DOHH2 (cell line): ENCODE data around the gene ZNF79.

Experiments
- H3F3A ChIP-seq: fragments of 200-600 bp; sonication (generic), shearing (Covaris generic); 2 replicates; pipeline ENCODE4 v1.6.0; 2016; ENCODE audit warnings: antibody characterized with exemption, mild to moderate bottlenecking; ENCODE audit not compliant: control insufficient read depth, insufficient read depth
- H3K27ac ChIP-seq: fragments of 200-600 bp; sonication (generic); 2 replicates; pipeline ENCODE4 v1.5.1; 2014; ENCODE audit warnings: low read depth, mild to moderate bottlenecking, low read length, moderate library complexity
- H3K27me3 ChIP-seq: fragments of 200-600 bp; sonication (generic); 2 replicates; pipeline ENCODE4 v1.6.1; 2014; ENCODE audit warnings: mild to moderate bottlenecking, low read length, mixed read lengths; ENCODE audit not compliant: control insufficient read depth
- H3K36me3 ChIP-seq: fragments of 200-600 bp; sonication (generic); 2 replicates; pipeline ENCODE4 v1.6.1; 2014; ENCODE audit warnings: mild to moderate bottlenecking, low read length, moderate library complexity, mixed read lengths; ENCODE audit not compliant: control insufficient read depth
- H3K4me1 ChIP-seq: fragments of 200-600 bp; sonication (generic); 2 replicates; pipeline ENCODE4 v1.6.1; 2014; ENCODE audit warnings: mild to moderate bottlenecking, low read length, mixed read lengths; ENCODE audit not compliant: control insufficient read depth
- H3K4me2 ChIP-seq: fragments of 200-600 bp; sonication (generic); 2 replicates; pipeline ENCODE4 v1.6.0; 2014; ENCODE audit warnings: mild to moderate bottlenecking, low read length, moderate library complexity
- H3K4me3 ChIP-seq: fragments of 200-600 bp; sonication (generic); 2 replicates; pipeline ENCODE4 v1.5.1; 2014; ENCODE audit warnings: mild to moderate bottlenecking, low read length, mixed read lengths
- H3K79me2 ChIP-seq: fragments of 200-600 bp; sonication (generic); 2 replicates; pipeline ENCODE4 v1.6.1; 2014; ENCODE audit warnings: mild to moderate bottlenecking, low read length, mixed read lengths; ENCODE audit not compliant: control insufficient read depth
- H3K9me2 ChIP-seq: fragments of 200-600 bp; sonication (generic); replicated peaks from 2 replicates; pipeline ENCODE4 v1.6.1; 2014; ENCODE audit warnings: mild to moderate bottlenecking, low read length, mixed read lengths; ENCODE audit not compliant: control insufficient read depth
- H3K9me3 ChIP-seq: fragments of 200-600 bp; sonication (generic); 2 replicates; pipeline ENCODE4 v1.6.1; 2014; ENCODE audit warnings: antibody characterized with exemption, low read length, mixed read lengths; ENCODE audit not compliant: control insufficient read depth, insufficient read depth
- H4K20me1 ChIP-seq: fragments of 200-600 bp; sonication (generic); 2 replicates; pipeline ENCODE4 v1.6.0; 2014; ENCODE audit warnings: low read depth, mild to moderate bottlenecking, antibody characterized with exemption, low read length, moderate library complexity; ENCODE audit not compliant: control insufficient read depth, insufficient read depth
- CTCF ChIP-seq: fragments of 200-600 bp; sonication (generic); IDR thresholded peaks from one replicate; pipeline ENCODE4 v1.5.1; 2014; ENCODE audit warnings: antibody characterized with exemption, mild to moderate bottlenecking, low read depth, low read length; ENCODE audit not compliant: poor library complexity, severe bottlenecking
- EZH2phosphoT487 ChIP-seq: fragments of 200-600 bp; sonication (generic); IDR thresholded peaks from 2 replicates; pipeline ENCODE4 v1.6.1; 2017; ENCODE audit warnings: borderline replicate concordance, mild to moderate bottlenecking, antibody characterized with exemption, low read length, moderate library complexity, mixed read lengths

ZNF79 gene

GRCh38 chr9:127419348-127419747, 4.8 kb upstream of the ZNF79 start:
- peaks cover 12% of the 10 kb centered on the region for H3K4me1 ChIP-seq
- no peak overlapping the region for H3K4me2 ChIP-seq
- no peaks in the 10 kb centered on the region for H4K20me1 ChIP-seq

GRCh38 chr9:127421057-127421456, 3.1 kb upstream of the ZNF79 start:
- H3K36me3 ChIP-seq, result no peaks in the 10 kb centered on the region; the same call in 1 of the 2 replicates

More at GRCh38 chr9:127419348-127419747, 4.8 kb upstream of the ZNF79 start:
- Histone ChIP-seq H3K4me3 (no peak overlapping the region), H3K9me2 (no peaks in the 10 kb centered on the region), H3K27ac (no peak overlapping the region), H3F3A (no peaks in the 10 kb centered on the region), H3K9me3 (no peaks in the 10 kb centered on the region), H3K27me3 (no peaks in the 10 kb centered on the region), H3K79me2 (peaks cover 20% of the 10 kb centered on the region), H3K36me3 (no peaks in the 10 kb centered on the region)
- no peak for TF ChIP-seq EZH2phosphoT487
- TF ChIP-seq CTCF, result no peak

GRCh38 chr9:127422133-127422782, 1.9 kb upstream of the ZNF79 start:
- 0 out of 2 replicates have a peak, but pooled peaks cover 4% of the 10 kb centered on the region for H4K20me1 ChIP-seq
- TF ChIP-seq CTCF (no peak), EZH2phosphoT487 (no peak)
- peaks cover 48% of the 10 kb centered on the region for H3K79me2 ChIP-seq
- H3K4me3 ChIP-seq, result peak overlapping the region; percentile 97
- peak overlapping the region; percentile 99 for H3K4me2 ChIP-seq
- H3K27ac ChIP-seq, result no peak overlapping the region
- no peaks in the 10 kb centered on the region for H3K27me3 ChIP-seq
- no peaks in the 10 kb centered on the region for H3K9me3 ChIP-seq
- H3K9me2 ChIP-seq, result no peaks in the 10 kb centered on the region
- H3F3A ChIP-seq, result no peaks in the 10 kb centered on the region
- peaks cover 4% of the 10 kb centered on the region for H3K36me3 ChIP-seq
- peaks cover 26% of the 10 kb centered on the region for H3K4me1 ChIP-seq

More at GRCh38 chr9:127421057-127421456, 3.1 kb upstream of the ZNF79 start:
- 0 out of 2 replicates have a peak, but pooled peaks cover 4% of the 10 kb centered on the region for H4K20me1 ChIP-seq
- no peaks in the 10 kb centered on the region for H3K27me3 ChIP-seq
- H3K4me2 ChIP-seq, result no peak overlapping the region
- no peak overlapping the region for H3K4me3 ChIP-seq
- TF ChIP-seq CTCF (no peak), EZH2phosphoT487 (no peak)
- H3K27ac ChIP-seq, result no peak overlapping the region
- H3K79me2 ChIP-seq, result peaks cover 37% of the 10 kb centered on the region
- H3F3A ChIP-seq, result no peaks in the 10 kb centered on the region
- H3K9me2 ChIP-seq, result no peaks in the 10 kb centered on the region
- H3K4me1 ChIP-seq, result peaks cover 24% of the 10 kb centered on the region
- no peaks in the 10 kb centered on the region for H3K9me3 ChIP-seq
